Measurements from ENCODE around the gene RBMS3.

GRCh38 chr3:29382845-29383244, 102.0 kb downstream of the RBMS3 start:
- TF ChIP-seq CTCF (IDR thresholded peaks at IDR 0.05) (no peak), POLR2A (IDR thresholded peaks at IDR 0.05) (no peak)
